DLD1 (cell line): ENCODE data around the gene GPR149.
"Not testable (repeated sequence)": the region's sequence is repeated elsewhere in the genome, so short reads cannot be mapped to it uniquely, and the experiment has no call there.

ENCODE experiments used
- in situ Hi-C: cut with HindIII; loops from 2 replicates; pipeline ENCODE4 v1.10.0; 2017; ENCODE audit warnings: low sequenced_read_pairs

The GPR149 gene, protein sequence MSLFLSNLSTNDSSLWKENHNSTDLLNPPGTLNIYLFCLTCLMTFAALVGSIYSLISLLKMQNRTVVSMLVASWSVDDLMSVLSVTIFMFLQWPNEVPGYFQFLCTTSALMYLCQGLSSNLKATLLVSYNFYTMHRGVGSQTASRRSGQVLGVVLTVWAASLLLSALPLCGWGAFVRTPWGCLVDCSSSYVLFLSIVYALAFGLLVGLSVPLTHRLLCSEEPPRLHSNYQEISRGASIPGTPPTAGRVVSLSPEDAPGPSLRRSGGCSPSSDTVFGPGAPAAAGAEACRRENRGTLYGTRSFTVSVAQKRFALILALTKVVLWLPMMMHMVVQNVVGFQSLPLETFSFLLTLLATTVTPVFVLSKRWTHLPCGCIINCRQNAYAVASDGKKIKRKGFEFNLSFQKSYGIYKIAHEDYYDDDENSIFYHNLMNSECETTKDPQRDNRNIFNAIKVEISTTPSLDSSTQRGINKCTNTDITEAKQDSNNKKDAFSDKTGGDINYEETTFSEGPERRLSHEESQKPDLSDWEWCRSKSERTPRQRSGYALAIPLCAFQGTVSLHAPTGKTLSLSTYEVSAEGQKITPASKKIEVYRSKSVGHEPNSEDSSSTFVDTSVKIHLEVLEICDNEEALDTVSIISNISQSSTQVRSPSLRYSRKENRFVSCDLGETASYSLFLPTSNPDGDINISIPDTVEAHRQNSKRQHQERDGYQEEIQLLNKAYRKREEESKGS

GRCh38 chr3:154430014-154430413 is at the start of gene GPR149:
Gene GPR149, minus strand, starts transcription at chr3:154430190. Its CDS starts 575 bp downstream, at chr3:154429615.
- in situ Hi-C loops = no loop called here

DNA sequence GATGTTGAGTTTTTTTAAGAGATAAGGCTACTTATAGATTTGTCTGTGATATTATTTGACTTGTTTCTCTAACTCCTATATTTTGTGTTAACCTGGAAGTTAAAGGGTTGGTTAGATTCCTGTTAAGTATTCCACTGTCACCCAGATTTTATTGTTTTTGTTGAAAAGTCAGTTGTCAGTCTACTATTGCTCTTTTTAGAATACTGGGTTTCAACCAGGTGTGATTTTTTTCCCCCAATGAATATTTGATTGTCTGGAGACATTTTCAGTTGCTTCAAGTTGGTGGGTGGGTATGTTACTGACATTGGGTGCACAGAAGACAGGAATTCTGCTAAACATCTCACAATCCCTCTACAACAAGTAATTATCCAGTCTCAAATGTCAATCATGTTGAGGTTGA is 43.8 kb upstream of the GPR149 start:
- in situ Hi-C loops = no loop called here

DNA sequence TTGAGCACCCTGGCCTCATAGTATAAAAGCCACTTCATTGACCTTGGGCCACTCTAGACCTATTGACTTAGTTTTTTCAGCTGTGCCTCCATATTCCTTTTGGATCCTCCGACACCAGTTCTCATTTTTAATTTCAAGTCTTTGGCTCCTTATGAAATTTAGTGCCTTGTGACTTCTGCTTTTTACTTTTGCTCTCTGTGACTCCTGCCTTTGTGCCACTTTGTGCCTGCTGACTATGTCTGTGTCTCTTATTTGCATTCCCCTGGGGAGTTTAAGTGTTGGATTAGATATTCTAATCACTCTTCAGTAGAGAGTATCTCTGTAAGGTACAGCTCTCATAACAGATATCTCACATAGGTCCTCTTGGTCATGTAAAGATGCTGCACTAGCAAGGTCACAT is 39.6 kb upstream of the GPR149 start:
- in situ Hi-C loops = no loop called here

DNA sequence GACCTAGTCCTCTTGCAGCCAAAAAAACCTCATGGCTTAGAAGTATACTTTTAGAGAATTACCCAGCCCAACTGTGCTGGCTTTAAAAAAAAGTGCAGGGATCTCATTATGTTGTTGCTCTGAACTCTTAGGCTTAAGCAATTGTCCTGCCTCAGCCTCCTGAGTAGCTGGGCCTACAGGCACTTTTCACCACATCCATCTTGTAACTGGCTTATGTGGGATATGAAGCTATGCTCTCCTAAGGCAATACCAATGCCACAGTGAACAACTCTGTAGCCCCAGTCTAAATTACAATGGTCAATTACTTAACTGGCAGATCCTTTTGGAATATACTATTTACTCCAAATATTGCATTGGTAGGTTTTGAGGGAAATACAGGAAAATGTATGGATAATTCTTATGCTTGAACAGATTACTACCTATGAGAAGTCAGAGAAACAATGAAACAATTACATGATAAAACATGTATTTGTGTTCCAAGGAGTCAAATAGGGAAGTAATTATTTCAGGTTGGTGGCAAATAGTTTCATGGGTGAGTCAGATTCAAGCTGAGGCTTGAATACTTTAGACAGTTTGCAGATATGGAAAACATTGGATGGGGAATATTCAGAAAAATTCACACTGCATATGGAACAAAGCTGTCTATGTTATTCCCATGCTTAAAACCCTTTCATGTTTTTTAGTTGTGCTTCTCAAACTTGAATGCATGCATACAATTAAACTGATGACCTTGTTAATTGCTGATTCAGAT is 34.6 kb upstream of the GPR149 start:
- in situ Hi-C loops = no loop called here

DNA sequence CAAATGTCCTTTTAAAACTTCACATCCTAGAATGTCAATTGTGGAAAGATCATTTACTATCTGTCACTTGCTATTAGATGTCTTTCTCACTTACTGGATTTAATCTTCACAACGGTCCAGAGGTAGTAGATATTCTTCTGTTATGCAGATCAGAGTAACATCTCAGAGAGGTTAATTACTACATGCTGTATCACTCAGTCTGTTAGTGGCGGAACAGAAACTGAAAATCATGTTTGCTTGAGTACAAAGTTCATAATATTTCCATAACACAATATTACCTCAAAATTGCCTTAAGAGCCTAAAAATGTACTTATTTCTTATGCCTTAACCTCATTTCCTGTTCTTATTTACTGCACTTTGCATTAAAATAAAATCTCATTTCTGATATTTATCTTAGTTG is 28.6 kb upstream of the GPR149 start:
- in situ Hi-C loops = no loop called here

- in situ Hi-C loops = not testable (repeated sequence)
These were observed 9.1 kb upstream of the GPR149 start for GRCh38 chr3:154439081-154439480.

- in situ Hi-C loops = no loop called here
These were observed 1.1 kb upstream of the GPR149 start for GRCh38 chr3:154431043-154431442.

DNA sequence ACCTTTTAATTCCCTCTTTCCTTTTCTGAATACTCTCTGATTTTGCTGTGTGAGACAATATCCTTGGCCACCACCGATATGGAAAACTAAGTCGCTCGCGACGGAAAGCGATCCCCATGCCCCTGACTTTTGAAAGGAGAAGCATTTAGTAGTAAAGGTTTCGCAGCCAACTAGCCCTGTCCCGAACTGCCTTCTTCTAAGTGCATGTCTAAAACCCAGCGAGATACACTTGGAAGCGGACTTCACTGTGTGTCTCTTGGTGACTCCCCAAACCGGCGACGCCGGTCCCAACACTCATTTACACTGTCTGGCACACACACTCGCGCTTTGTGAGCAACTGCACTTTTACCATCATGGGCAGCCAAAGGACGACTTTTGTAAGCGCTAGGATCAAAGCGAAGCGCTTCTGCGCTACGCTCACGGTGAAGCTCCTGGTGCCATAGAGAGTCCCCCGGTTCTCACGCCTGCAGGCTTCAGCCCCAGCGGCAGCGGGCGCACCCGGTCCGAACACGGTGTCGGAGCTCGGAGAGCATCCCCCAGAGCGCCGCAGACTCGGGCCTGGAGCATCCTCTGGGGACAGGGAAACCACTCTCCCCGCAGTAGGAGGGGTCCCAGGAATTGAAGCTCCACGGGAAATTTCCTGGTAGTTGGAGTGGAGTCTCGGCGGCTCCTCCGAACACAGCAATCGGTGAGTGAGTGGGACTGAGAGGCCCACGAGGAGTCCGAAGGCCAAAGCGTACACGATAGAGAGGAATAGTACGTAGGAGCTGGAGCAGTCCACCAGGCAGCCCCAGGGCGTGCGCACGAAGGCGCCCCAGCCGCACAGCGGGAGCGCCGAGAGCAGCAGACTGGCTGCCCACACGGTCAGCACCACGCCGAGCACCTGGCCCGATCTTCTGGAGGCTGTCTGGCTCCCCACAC is 1.4 kb downstream of the GPR149 start:
- in situ Hi-C loops = no loop called here

- in situ Hi-C loops = no loop called here
These were observed 2.2 kb downstream of the GPR149 start for GRCh38 chr3:154427685-154428285.

DNA sequence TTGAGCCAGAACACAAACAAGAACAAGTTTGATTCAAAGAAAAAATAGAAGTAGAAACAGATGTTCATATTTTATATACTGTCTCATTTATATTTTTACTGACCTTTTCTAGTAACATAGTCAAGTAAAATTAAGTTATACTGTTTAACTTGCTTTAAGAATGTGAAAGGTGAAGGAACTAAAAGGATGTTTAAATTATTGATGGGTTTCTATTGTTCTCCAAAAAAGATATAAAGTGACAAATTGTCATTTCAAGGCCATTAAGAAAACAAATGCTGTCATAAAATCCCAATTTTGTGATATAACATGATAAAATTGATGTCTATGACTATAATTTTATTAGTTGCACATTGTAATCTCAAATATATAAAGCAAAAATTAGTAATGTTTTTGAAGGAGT is 7.3 kb downstream of the GPR149 start:
- in situ Hi-C loops = no loop called here

DNA sequence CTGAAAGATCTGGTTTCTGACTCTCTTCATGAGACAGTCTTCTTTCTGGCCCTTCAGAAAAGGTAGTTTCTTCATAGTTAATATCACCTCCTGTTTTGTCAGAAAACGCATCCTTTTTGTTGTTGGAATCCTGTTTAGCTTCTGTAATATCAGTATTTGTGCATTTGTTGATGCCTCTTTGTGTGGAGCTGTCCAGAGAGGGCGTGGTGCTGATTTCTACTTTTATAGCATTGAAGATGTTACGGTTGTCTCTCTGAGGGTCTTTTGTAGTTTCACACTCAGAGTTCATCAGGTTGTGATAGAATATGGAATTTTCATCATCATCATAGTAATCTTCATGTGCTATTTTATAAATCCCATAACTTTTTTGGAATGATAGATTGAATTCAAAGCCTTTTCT is 8.9 kb downstream of the GPR149 start:
- in situ Hi-C loops = no loop called here

DNA sequence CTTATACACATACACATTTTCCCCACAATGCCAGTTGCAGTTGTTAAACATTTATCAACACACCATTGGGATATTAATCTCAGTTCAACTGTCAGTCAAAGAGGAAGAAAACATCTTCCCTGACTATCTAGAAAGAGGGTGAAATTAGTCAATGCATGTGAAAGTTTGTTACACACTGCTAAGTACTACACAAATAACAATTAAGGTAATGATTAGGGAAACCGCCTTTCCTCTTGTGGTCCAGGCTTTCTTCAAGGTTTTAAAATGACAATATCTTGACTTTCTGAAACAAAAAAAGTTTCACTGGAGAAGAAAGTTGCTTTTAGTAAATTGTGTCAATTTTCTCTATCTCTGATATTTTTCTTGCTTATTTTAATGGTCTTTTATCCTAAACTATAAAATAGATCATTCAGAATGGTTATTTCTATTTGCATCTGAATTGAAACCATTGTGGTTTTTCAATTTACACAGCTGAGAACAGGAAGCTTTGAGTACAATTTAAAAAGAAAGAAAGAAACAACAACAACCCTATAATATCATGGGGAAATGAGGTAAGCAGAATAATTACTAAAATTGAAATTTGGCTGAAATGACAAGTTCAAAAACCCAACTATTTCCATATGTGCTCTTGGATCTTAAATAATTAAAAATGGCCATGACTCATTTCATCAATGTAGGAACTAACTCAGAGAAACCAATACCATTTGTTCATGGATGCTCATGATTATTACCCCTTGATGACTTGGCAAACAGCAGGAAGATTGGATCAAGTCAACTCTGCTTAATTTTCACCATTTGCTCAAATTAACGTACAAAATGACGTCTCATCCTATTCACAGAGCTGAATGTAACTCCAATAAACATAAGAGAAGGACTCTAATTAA is 31.7 kb downstream of the GPR149 start:
- in situ Hi-C loops = no loop called here

DNA sequence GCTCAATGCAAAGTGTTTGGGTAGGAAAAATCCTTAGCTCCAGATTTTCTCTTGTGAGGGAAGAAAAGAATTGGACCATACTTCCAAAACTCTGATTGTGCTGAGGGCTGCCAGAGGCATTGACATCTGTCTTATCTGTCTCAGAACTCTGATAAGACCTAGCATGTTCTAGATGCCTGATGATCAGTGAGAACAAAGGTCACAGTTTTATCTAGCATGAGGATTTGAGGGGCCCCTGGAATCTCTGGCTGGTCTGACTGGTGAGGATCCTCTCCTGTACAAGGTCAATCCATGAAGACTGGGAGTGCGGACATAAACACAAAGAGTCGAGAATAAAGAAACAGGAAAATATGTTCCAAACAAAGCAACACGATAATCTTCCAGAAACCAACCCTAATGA is 40.1 kb downstream of the GPR149 start:
- in situ Hi-C loops = no loop called here

DNA sequence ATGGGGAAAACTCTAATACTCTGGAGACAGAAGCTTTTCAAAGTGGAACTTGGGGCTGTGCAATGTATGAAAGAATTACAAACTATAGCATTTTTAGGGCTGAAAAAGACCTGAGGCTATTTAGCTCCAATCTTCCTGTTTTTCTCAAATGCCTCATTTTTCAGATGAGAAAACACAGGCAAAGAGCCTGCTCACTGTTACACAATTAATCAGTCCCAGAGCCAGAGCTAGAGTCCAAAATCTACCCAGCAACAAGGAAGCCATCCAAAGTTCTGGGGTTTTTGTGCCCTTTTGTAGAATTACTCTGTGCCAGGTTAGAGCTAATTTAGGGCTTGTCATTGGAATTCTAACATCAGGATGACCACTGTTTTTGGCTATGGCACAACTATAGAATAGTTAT is 45.5 kb downstream of the GPR149 start:
- in situ Hi-C loops = no loop called here

DNA sequence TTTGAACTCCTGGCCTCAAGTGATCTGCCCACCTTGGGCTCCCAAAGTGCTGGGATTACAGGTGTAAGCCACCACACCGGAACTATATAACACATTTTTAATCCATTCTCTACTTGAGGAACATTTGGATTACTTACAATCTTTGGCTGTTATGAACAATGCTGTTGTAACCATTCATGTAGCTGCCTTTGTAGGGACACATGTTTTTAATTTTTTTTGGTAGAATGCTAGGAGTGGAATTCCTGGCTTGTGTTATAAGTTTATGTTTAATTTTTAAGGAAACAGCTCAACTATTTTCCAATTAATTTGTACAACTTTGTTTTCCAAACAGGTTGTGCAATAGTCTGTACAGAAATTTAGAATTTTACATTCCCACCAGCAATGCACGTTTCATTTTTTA is 51.7 kb downstream of the GPR149 start:
- in situ Hi-C loops = no loop called here

GRCh38 chr3:154367221-154367620 is 62.8 kb downstream of the GPR149 start:
- in situ Hi-C loops = no loop called here

- in situ Hi-C loops = no loop called here
These were observed 65.1 kb downstream of the GPR149 start for GRCh38 chr3:154364849-154365248.

- in situ Hi-C loops = no loop called here
These were observed 68.9 kb downstream of the GPR149 start for GRCh38 chr3:154361099-154361498.

GRCh38 chr3:154356009-154356408 is 74.0 kb downstream of the GPR149 start:
- in situ Hi-C loops = no loop called here
